PC-9 (cell line): ENCODE data around the gene ME3.

Experiments
- EZH2 ChIP-seq: fragments of 200-600 bp; sonication (generic); IDR thresholded peaks from 2 replicates; pipeline ENCODE4 v1.8.0; 2017; ENCODE audit warnings: antibody characterized with exemption, low read depth
- TF ChIP-seq, protein P1 (sequence below): fragments of 200-600 bp; sonication (generic); conservative IDR thresholded peaks from 2 replicates; pipeline ENCODE4 v1.6.1; 2017; ENCODE audit warnings: mixed run types, antibody characterized with exemption, mild to moderate bottlenecking, moderate library complexity

DNA sequence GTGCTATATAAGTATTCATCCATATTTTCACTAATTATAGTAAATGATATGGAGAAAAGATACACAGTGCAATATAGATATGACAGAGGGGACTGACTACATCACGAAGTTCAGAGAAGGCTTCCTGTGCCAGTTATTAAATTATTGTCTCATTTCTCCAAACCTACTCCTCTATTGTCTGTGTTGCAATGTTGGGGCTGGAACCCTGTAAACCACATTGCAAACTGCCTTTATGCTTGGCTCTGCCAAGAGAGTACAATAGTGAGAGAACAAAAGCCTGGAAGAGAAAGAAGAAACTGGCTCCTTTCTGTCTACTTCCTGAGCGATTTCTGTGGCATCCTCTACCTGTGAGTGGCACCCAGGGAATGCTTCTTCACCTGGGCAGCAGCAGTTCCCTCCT lies 46.4 kb downstream of the ME3 start:
- TF ChIP-seq, protein P1, sequence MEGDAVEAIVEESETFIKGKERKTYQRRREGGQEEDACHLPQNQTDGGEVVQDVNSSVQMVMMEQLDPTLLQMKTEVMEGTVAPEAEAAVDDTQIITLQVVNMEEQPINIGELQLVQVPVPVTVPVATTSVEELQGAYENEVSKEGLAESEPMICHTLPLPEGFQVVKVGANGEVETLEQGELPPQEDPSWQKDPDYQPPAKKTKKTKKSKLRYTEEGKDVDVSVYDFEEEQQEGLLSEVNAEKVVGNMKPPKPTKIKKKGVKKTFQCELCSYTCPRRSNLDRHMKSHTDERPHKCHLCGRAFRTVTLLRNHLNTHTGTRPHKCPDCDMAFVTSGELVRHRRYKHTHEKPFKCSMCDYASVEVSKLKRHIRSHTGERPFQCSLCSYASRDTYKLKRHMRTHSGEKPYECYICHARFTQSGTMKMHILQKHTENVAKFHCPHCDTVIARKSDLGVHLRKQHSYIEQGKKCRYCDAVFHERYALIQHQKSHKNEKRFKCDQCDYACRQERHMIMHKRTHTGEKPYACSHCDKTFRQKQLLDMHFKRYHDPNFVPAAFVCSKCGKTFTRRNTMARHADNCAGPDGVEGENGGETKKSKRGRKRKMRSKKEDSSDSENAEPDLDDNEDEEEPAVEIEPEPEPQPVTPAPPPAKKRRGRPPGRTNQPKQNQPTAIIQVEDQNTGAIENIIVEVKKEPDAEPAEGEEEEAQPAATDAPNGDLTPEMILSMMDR: no peak
- TF ChIP-seq EZH2: no peak
